HepG2 (cell line): Measurements from ENCODE around the gene LIFR. TPM values are rescaled to one million over a fixed set of nuclear protein-coding genes. Genes with fewer than 3 reads are reported as not detected.

Experiments used
- ATAC-seq: fragments of 200-7000 bp; cut with Tn5 transposase; 3 replicates; pipeline ENCODE4 v1.9.1; 2020; ENCODE audit warnings: mild to moderate bottlenecking, moderate library complexity
- BruUV-seq: library from RNA; stranded (reverse); fragments of 400-500 nt; replicated peaks from 2 replicates; lab custom pipeline; 2021; lab: Mats Ljungman, UMichigan
- CTCF ChIA-PET: fragments of 300-600 bp; formaldehyde crosslinking; extraction: SDS; loops from one replicate; lab custom pipeline; 2021; ENCODE audit warnings: low total read pairs, inconsistent platforms, low intra/inter-chr PET ratio; lab: Yijun Ruan, JAX
- POLR2A ChIA-PET: fragments of 350-600 bp; sonication (Branson Sonifier 250); formaldehyde crosslinking; loops from one replicate; lab custom pipeline; 2020; ENCODE audit warnings: antibody characterized with exemption, inconsistent platforms; lab: Yijun Ruan, JAX
- DNase-seq: peaks from one replicate; pipeline ENCODE4 v3.0.0-alpha.2; 2015; ENCODE audit warnings: low spot score
- FAIRE-seq: peaks from 3 replicates; lab custom pipeline; 2011; peaks lifted over from hg19 to GRCh38; lab: Jason Lieb, UNC
- H2AFZ ChIP-seq: one replicate; pipeline ENCODE4 v1.6.1; 2011; ENCODE audit warnings: low read length, inconsistent platforms
- H3K27ac ChIP-seq: fragments of 300-600 bp; 3 replicates; pipeline ENCODE4 v1.8.0; 2011; ENCODE audit warnings: mixed run types, mild to moderate bottlenecking, mixed read lengths, low read length, inconsistent platforms; ENCODE audit not compliant: insufficient read depth; ENCODE audit errors: extremely low read length
- H3K27me3 ChIP-seq, 2 experiments: fragments of 200-600 bp in 1 of 2; 2 replicates in 1 of 2; 3 replicates in 1 of 2; pipeline versions ENCODE4 v1.6.0 to v1.8.0; 2011; ENCODE audit warnings: low read length in 2 of 2, mild to moderate bottlenecking in 2 of 2, moderate library complexity in 2 of 2, inconsistent platforms in 1 of 2; ENCODE audit not compliant: insufficient read depth in 2 of 2, control insufficient read depth in 1 of 2
- H3K36me3 ChIP-seq, 2 experiments: fragments of 200-600 bp in 1 of 2; replicated peaks in 1 of 2; 2 replicates in 1 of 2; 3 replicates in 1 of 2; pipeline versions ENCODE4 v1.5.1 to v1.8.0; 2011; ENCODE audit warnings: low read length in 2 of 2, inconsistent platforms in 1 of 2; ENCODE audit not compliant: insufficient read depth in 2 of 2, control insufficient read depth in 1 of 2
- H3K4me1 ChIP-seq: 2 replicates; pipeline ENCODE4 v1.5.1; 2012; ENCODE audit warnings: low read length, inconsistent platforms; ENCODE audit not compliant: insufficient read depth
- H3K4me2 ChIP-seq: 2 replicates; pipeline ENCODE4 v1.6.0; 2011; ENCODE audit warnings: low read depth, low read length, inconsistent platforms
- H3K4me3 ChIP-seq, 3 experiments: fragments of 200-600 bp in 1 of 3; sonication (generic), shearing (Covaris generic) in 1 of 3; replicated peaks in 1 of 3; 2 replicates each; pipeline ENCODE4 v1.5.1; 2011 to 2016; ENCODE audit warnings: low read length in 3 of 3, inconsistent platforms in 2 of 3, low read depth in 2 of 3, mild to moderate bottlenecking in 2 of 3, control low read depth in 1 of 3, mixed read lengths in 1 of 3; ENCODE audit not compliant: insufficient read depth in 1 of 3
- H3K79me2 ChIP-seq: one replicate; pipeline ENCODE4 v1.6.1; 2011; ENCODE audit warnings: low read length, inconsistent platforms; ENCODE audit not compliant: insufficient read depth
- H3K9ac ChIP-seq: 2 replicates; pipeline ENCODE4 v1.6.0; 2011; ENCODE audit warnings: mild to moderate bottlenecking, low read depth, low read length, inconsistent platforms; ENCODE audit not compliant: insufficient read depth
- H3K9me3 ChIP-seq: 2 replicates; pipeline ENCODE4 v1.5.1; 2012; ENCODE audit warnings: mild to moderate bottlenecking, low read length
- H4K20me1 ChIP-seq: 2 replicates; pipeline ENCODE4 v1.6.0; 2011; ENCODE audit warnings: inconsistent platforms, mild to moderate bottlenecking, low read length, moderate library complexity; ENCODE audit not compliant: insufficient read depth
- ARID2 ChIP-seq: sonication (generic); formaldehyde crosslinking; IDR thresholded peaks from 2 replicates; pipeline ENCODE4 v1.8.1; 2022; ENCODE audit warnings: mild to moderate bottlenecking, missing genetic modification reagents, borderline replicate concordance
- DMAP1 ChIP-seq: IDR thresholded peaks from 2 replicates; pipeline ENCODE4 v1.6.1; 2016
- FOXM1 ChIP-seq: sonication (generic); formaldehyde crosslinking; IDR thresholded peaks from 2 replicates; pipeline ENCODE4 v1.5.0; 2020; ENCODE audit warnings: missing genetic modification reagents
- HNRNPUL1 ChIP-seq: fragments of 200-400 bp; formaldehyde crosslinking; IDR thresholded peaks from 2 replicates; pipeline ENCODE4 v1.6.1; 2017; ENCODE audit warnings: low read depth, mild to moderate bottlenecking, low read length, moderate library complexity
- HOXA9 ChIP-seq: sonication (generic); formaldehyde crosslinking; IDR thresholded peaks from 2 replicates; pipeline ENCODE4 v1.8.1; 2022; ENCODE audit warnings: missing genetic modification reagents, mild to moderate bottlenecking, moderate library complexity, borderline replicate concordance
- MBD4 ChIP-seq: IDR thresholded peaks from 2 replicates; pipeline ENCODE4 v1.6.1; 2012; ENCODE audit warnings: low read length, inconsistent platforms, borderline replicate concordance
- MIER3 ChIP-seq: IDR thresholded peaks from 2 replicates; pipeline ENCODE4 v1.6.1; 2016; ENCODE audit warnings: missing compliant biosample characterization, borderline replicate concordance
- NR0B2 ChIP-seq: sonication (generic); formaldehyde crosslinking; IDR thresholded peaks from 2 replicates; pipeline ENCODE4 v1.4.0; 2020; ENCODE audit warnings: mild to moderate bottlenecking, missing genetic modification reagents
- PHF5A ChIP-seq: IDR thresholded peaks from one replicate; pipeline ENCODE4 v1.6.1; 2018; ENCODE audit warnings: low read depth, missing genetic modification reagents; ENCODE audit not compliant: unreplicated experiment
- SIN3B ChIP-seq: fragments of 150-350 bp; IDR thresholded peaks from 2 replicates; pipeline ENCODE4 v1.6.1; 2014; ENCODE audit warnings: low read length
- SYNCRIP ChIP-seq: fragments of 200-400 bp; formaldehyde crosslinking; IDR thresholded peaks from 2 replicates; pipeline ENCODE4 v1.6.1; 2018; ENCODE audit warnings: mild to moderate bottlenecking, low read depth, low read length; ENCODE audit not compliant: insufficient read depth
- XBP1 ChIP-seq: sonication (generic); formaldehyde crosslinking; IDR thresholded peaks from 2 replicates; pipeline ENCODE4 v1.5.0; 2020; ENCODE audit warnings: missing genetic modification reagents
- ZBTB21 ChIP-seq: sonication (generic); formaldehyde crosslinking; IDR thresholded peaks from 2 replicates; pipeline ENCODE4 v1.4.0; 2020; ENCODE audit warnings: missing genetic modification reagents
- ZMYM2 ChIP-seq: sonication (generic); formaldehyde crosslinking; IDR thresholded peaks from 2 replicates; pipeline ENCODE4 v1.8.0; 2022; ENCODE audit warnings: mild to moderate bottlenecking, missing genetic modification reagents
- ZNF549 ChIP-seq: sonication (generic); formaldehyde crosslinking; IDR thresholded peaks from 2 replicates; pipeline ENCODE4 v1.5.0; 2020; ENCODE audit warnings: missing genetic modification reagents
- ZNF737 ChIP-seq: sonication (generic); formaldehyde crosslinking; IDR thresholded peaks from 2 replicates; pipeline ENCODE4 v1.5.0; 2020; ENCODE audit warnings: missing genetic modification reagents, mild to moderate bottlenecking, borderline replicate concordance
- WGBS: methylation state at CpG from one replicate; pipeline ENCODE4 v1.1.6; 2017; ENCODE audit warnings: low lambda C conversion rate; 5-methylcytosine and 5-hydroxymethylcytosine counted together
- in situ Hi-C: cut with HindIII; loops from 2 replicates; pipeline ENCODE4 v1.10.0; 2017; ENCODE audit warnings: low pct_unique_long_range_greater_than_20kb; ENCODE audit not compliant: extremely low pct_ligation_motif_present
- intact Hi-C: fragments of 100-400 bp; cut with micrococcal nuclease; formaldehyde crosslinking; loops from one replicate; pipeline ENCODE4 v1.10.0; 2022; ENCODE audit not compliant: unreplicated experiment
- polyA plus RNA-seq, 8 experiments: library from polyadenylated mRNA; depleted of rRNA in 3 of 8; stranded (reverse) in 7 of 8; unstranded in 1 of 8; fragments of >200 nt; fragmentation: Illumina TruSeq in 4 of 8; extraction: Trizol in 4 of 8; gene quantifications; 2 replicates each; pipeline versions ENCODE4 v1.2.1 to v1.2.3, GENCODE V29; 2011 to 2016; ENCODE audit warnings: low read depth in 4 of 8, missing spikeins in 1 of 8, mixed read lengths in 1 of 8; ENCODE audit not compliant: insufficient read depth in 1 of 8
- total RNA-seq, 5 experiments: library from RNA; depleted of rRNA; stranded (reverse); fragments of >200 nt; fragmentation: Illumina TruSeq; extraction: Trizol; gene quantifications; 2 replicates each; pipeline ENCODE4 v1.2.3, GENCODE V29; 2016; ENCODE audit warnings: low read depth in 1 of 5
- TF ChIP-seq, protein P1 (sequence below): sonication (generic); formaldehyde crosslinking; IDR thresholded peaks from 2 replicates; pipeline ENCODE4 v1.5.0; 2020; ENCODE audit warnings: mild to moderate bottlenecking, missing genetic modification reagents, borderline replicate concordance
- TF ChIP-seq, protein P2 (sequence below): sonication (generic); formaldehyde crosslinking; IDR thresholded peaks from 2 replicates; pipeline ENCODE4 v1.8.1; 2022; ENCODE audit warnings: low read depth, mild to moderate bottlenecking, missing genetic modification reagents

The LIFR gene
- total and polyA plus RNA-seq, 2 of the 13 experiments (the other 11 are each of a cell fraction or from before 2014, with no cell fraction given), result 6.3 to 25.2 TPM

- Histone ChIP-seq H3K27ac (no peak overlapping the region), H3K4me1 (peaks cover 47% of the 10 kb centered on the region), H3K9me3 (no peaks in the 10 kb centered on the region), H3K36me3 (no peaks in the 10 kb centered on the region), H3K9ac (no peak overlapping the region), H2AFZ (no peak overlapping the region), H4K20me1 (no peaks in the 10 kb centered on the region), H3K27me3 (peaks cover 0 to 1% of the 10 kb centered on the region in 2 experiments; a peak in 1 of 5 replicates), H3K4me2 (no peak overlapping the region), H3K4me3 (no peak overlapping the region), H3K79me2 (no peaks in the 10 kb centered on the region)
- in situ Hi-C loops, result no loop called here
- WGBS, result 63% methylated on average over 5 of the region's 11 CpGs
- TF ChIP-seq MBD4 (no peak), HNRNPUL1 (no peak), DMAP1 (CRISPR knock-in tag) (no peak), ZNF549 (no peak), FOXM1 (CRISPR knock-in tag) (no peak), PHF5A (CRISPR knock-in tag) (no peak), MIER3 (CRISPR knock-in tag) (no peak), NR0B2 (CRISPR knock-in tag) (no peak), ZNF737 (no peak), ZMYM2 (CRISPR knock-in tag) (no peak), HOXA9 (CRISPR knock-in tag) (no peak), SYNCRIP (no peak), XBP1 (no peak), ARID2 (CRISPR knock-in tag) (no peak), SIN3B (no peak), ZBTB21 (CRISPR knock-in tag) (no peak)
- TF ChIP-seq, protein P1, sequence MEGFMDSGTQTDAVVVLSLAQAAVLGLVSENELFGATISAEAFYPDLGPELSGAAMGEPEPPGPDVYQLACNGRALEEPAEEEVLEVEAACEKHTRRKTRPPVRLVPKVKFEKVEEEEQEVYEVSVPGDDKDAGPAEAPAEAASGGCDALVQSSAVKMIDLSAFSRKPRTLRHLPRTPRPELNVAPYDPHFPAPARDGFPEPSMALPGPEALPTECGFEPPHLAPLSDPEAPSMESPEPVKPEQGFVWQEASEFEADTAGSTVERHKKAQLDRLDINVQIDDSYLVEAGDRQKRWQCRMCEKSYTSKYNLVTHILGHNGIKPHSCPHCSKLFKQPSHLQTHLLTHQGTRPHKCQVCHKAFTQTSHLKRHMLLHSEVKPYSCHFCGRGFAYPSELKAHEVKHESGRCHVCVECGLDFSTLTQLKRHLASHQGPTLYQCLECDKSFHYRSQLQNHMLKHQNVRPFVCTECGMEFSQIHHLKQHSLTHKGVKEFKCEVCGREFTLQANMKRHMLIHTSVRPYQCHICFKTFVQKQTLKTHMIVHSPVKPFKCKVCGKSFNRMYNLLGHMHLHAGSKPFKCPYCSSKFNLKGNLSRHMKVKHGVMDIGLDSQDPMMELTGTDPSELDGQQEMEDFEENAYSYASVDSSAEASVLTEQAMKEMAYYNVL (CRISPR knock-in tag), result no peak
- TF ChIP-seq, protein P2, sequence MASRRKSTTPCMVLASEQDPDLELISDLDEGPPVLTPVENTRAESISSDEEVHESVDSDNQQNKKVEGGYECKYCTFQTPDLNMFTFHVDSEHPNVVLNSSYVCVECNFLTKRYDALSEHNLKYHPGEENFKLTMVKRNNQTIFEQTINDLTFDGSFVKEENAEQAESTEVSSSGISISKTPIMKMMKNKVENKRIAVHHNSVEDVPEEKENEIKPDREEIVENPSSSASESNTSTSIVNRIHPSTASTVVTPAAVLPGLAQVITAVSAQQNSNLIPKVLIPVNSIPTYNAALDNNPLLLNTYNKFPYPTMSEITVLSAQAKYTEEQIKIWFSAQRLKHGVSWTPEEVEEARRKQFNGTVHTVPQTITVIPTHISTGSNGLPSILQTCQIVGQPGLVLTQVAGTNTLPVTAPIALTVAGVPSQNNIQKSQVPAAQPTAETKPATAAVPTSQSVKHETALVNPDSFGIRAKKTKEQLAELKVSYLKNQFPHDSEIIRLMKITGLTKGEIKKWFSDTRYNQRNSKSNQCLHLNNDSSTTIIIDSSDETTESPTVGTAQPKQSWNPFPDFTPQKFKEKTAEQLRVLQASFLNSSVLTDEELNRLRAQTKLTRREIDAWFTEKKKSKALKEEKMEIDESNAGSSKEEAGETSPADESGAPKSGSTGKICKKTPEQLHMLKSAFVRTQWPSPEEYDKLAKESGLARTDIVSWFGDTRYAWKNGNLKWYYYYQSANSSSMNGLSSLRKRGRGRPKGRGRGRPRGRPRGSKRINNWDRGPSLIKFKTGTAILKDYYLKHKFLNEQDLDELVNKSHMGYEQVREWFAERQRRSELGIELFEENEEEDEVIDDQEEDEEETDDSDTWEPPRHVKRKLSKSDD (CRISPR knock-in tag), result no peak
- intact Hi-C loops, result no loop called here
- ChIA-PET CTCF (no interaction called here), POLR2A (no interaction called here)
- BruUV-seq, result no TSS peak
- FAIRE-seq, result no peak
- no peak for ATAC-seq
- no peak for DNase-seq
Observed at GRCh38 chr5:38469707-38470267, 86.7 kb downstream of the LIFR start.
